Hepatocyte (in vitro differentiated cells): ENCODE results near the gene EIPR1.

ENCODE experiments used
- EZH2 ChIP-seq: fragments of 200-600 bp; sonication (generic); IDR thresholded peaks from 2 replicates; pipeline ENCODE4 v1.6.1; 2016; ENCODE audit warnings: antibody characterized with exemption, mild to moderate bottlenecking, borderline replicate concordance
- TF ChIP-seq, protein P1 (sequence below): fragments of 200-600 bp; sonication (generic); IDR thresholded peaks from 2 replicates; pipeline ENCODE4 v1.5.1; 2016; ENCODE audit warnings: antibody characterized with exemption, mild to moderate bottlenecking; ENCODE audit not compliant: poor library complexity

DNA sequence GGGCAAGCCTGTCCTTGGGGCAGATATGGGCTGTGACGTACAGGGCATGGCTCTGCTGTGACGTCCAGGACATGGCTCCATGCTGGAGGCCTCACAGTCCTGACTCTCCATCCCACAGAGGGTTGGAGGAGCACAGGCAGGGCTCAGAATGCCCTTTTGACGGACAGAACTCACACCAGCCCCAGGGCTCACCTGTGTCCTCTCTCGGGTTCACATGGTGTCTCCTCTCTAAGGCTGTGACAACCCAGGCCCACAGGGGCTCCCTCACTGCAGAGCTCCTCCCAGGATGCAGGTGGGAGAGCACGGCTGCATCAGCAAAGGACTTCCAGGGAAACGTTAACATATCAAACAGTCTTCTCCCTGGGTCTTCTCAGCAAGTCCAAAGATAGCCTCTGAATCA lies 133.8 kb downstream of the EIPR1 start:
- TF ChIP-seq, protein P1, sequence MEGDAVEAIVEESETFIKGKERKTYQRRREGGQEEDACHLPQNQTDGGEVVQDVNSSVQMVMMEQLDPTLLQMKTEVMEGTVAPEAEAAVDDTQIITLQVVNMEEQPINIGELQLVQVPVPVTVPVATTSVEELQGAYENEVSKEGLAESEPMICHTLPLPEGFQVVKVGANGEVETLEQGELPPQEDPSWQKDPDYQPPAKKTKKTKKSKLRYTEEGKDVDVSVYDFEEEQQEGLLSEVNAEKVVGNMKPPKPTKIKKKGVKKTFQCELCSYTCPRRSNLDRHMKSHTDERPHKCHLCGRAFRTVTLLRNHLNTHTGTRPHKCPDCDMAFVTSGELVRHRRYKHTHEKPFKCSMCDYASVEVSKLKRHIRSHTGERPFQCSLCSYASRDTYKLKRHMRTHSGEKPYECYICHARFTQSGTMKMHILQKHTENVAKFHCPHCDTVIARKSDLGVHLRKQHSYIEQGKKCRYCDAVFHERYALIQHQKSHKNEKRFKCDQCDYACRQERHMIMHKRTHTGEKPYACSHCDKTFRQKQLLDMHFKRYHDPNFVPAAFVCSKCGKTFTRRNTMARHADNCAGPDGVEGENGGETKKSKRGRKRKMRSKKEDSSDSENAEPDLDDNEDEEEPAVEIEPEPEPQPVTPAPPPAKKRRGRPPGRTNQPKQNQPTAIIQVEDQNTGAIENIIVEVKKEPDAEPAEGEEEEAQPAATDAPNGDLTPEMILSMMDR: no peak
- TF ChIP-seq EZH2: no peak
